DND-41 (cell line): ENCODE measurements around the gene EIF1AD.
A peak's percentile ranks its signal among the peaks of the same experiment; 100 is the strongest.

ENCODE experiments used
- ATAC-seq: fragments of 200-7000 bp; cut with Tn5 transposase; 3 replicates; pipeline ENCODE4 v1.9.1; 2021; ENCODE audit warnings: low read depth; ENCODE audit not compliant: insufficient read depth
- DNase-seq: peaks from one replicate; pipeline ENCODE4 v3.0.0-alpha.2; 2020
- H2AFZ ChIP-seq: 2 replicates; pipeline ENCODE4 v1.6.0; 2012; ENCODE audit warnings: low read depth, low read length
- H3K27ac ChIP-seq: 2 replicates; pipeline ENCODE4 v1.5.1; 2012; ENCODE audit warnings: low read length, inconsistent platforms
- H3K27me3 ChIP-seq: fragments of 200-600 bp; sonication (generic); 2 replicates; pipeline ENCODE4 v1.6.0; 2012; ENCODE audit warnings: low read length, mild to moderate bottlenecking, inconsistent platforms; ENCODE audit not compliant: insufficient read depth, poor library complexity
- H3K36me3 ChIP-seq: 2 replicates; pipeline ENCODE4 v1.5.1; 2012; ENCODE audit warnings: low read length, inconsistent platforms; ENCODE audit not compliant: insufficient read depth
- H3K4me1 ChIP-seq: 2 replicates; pipeline ENCODE4 v1.5.1; 2012; ENCODE audit warnings: mild to moderate bottlenecking, low read length; ENCODE audit not compliant: insufficient read depth
- H3K4me2 ChIP-seq: 2 replicates; pipeline ENCODE4 v1.6.0; 2012; ENCODE audit warnings: mild to moderate bottlenecking, moderate library complexity, low read length, inconsistent platforms; ENCODE audit not compliant: insufficient read depth
- H3K4me3 ChIP-seq, 2 experiments: fragments of 200-600 bp in 1 of 2; shearing (Covaris generic) in 1 of 2; 2 replicates each; pipeline ENCODE4 v1.5.1; 2012 to 2016; ENCODE audit warnings: inconsistent platforms in 2 of 2, low read length in 2 of 2, mild to moderate bottlenecking in 2 of 2, low read depth in 1 of 2, moderate library complexity in 1 of 2
- H3K79me2 ChIP-seq: 2 replicates; pipeline ENCODE4 v1.6.0; 2012; ENCODE audit warnings: low read length, inconsistent platforms; ENCODE audit not compliant: insufficient read depth
- H3K9ac ChIP-seq: 2 replicates; pipeline ENCODE4 v1.6.0; 2012; ENCODE audit warnings: low read depth, mild to moderate bottlenecking, inconsistent platforms, low read length, moderate library complexity
- H3K9me3 ChIP-seq: 2 replicates; pipeline ENCODE4 v1.5.1; 2012; ENCODE audit warnings: low read length, moderate library complexity, mild to moderate bottlenecking, inconsistent platforms; ENCODE audit not compliant: insufficient read depth, severe bottlenecking
- H4K20me1 ChIP-seq: 2 replicates; pipeline ENCODE4 v1.6.0; 2012; ENCODE audit warnings: low read length; ENCODE audit not compliant: insufficient read depth
- EZH2 ChIP-seq: IDR thresholded peaks from 3 replicates; pipeline ENCODE4 v1.6.1; 2012; ENCODE audit warnings: borderline replicate concordance, low read depth, mild to moderate bottlenecking, moderate library complexity, low read length, inconsistent platforms; ENCODE audit not compliant: severe bottlenecking
- TF ChIP-seq, protein P1 (sequence below): IDR thresholded peaks from 2 replicates; pipeline ENCODE4 v1.5.1; 2012; ENCODE audit warnings: borderline replicate concordance, low read length, moderate library complexity, mild to moderate bottlenecking; ENCODE audit not compliant: poor library complexity, severe bottlenecking; ENCODE audit errors: extremely low read depth

EIF1AD gene

GRCh38 chr11:65997286-65997685 lies 4.7 kb downstream of the EIF1AD start:
- Histone ChIP-seq H3K36me3 (peaks cover 39% of the 10 kb centered on the region), H3K27ac (no peak overlapping the region), H3K9ac (no peak overlapping the region), H3K4me1 (peaks cover 17% of the 10 kb centered on the region), H3K79me2 (peaks cover 35% of the 10 kb centered on the region), H2AFZ (no peak overlapping the region), H4K20me1 (peaks cover 18% of the 10 kb centered on the region), H3K9me3 (no peaks in the 10 kb centered on the region), H3K4me2 (no peak overlapping the region), H3K4me3 (no peak overlapping the region), H3K27me3 (no peaks in the 10 kb centered on the region)
- no peak for TF ChIP-seq EZH2
- TF ChIP-seq, protein P1, sequence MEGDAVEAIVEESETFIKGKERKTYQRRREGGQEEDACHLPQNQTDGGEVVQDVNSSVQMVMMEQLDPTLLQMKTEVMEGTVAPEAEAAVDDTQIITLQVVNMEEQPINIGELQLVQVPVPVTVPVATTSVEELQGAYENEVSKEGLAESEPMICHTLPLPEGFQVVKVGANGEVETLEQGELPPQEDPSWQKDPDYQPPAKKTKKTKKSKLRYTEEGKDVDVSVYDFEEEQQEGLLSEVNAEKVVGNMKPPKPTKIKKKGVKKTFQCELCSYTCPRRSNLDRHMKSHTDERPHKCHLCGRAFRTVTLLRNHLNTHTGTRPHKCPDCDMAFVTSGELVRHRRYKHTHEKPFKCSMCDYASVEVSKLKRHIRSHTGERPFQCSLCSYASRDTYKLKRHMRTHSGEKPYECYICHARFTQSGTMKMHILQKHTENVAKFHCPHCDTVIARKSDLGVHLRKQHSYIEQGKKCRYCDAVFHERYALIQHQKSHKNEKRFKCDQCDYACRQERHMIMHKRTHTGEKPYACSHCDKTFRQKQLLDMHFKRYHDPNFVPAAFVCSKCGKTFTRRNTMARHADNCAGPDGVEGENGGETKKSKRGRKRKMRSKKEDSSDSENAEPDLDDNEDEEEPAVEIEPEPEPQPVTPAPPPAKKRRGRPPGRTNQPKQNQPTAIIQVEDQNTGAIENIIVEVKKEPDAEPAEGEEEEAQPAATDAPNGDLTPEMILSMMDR = no peak
- no peak for ATAC-seq
- DNase-seq = no peak

- no peak overlapping the region for H3K27ac ChIP-seq
- H4K20me1 ChIP-seq = no peaks in the 10 kb centered on the region
- no peak overlapping the region for H3K4me3 ChIP-seq
- TF ChIP-seq EZH2 = no peak
- no peaks in the 10 kb centered on the region for H3K27me3 ChIP-seq
- H3K9ac ChIP-seq = no peak overlapping the region
- no peaks in the 10 kb centered on the region for H3K9me3 ChIP-seq
- no peak overlapping the region for H2AFZ ChIP-seq
- H3K79me2 ChIP-seq = no peaks in the 10 kb centered on the region
- peaks cover 3% of the 10 kb centered on the region for H3K4me1 ChIP-seq
- no peak for ATAC-seq
- H3K36me3 ChIP-seq = peaks cover 7% of the 10 kb centered on the region
- DNase-seq = no peak
- no peak overlapping the region for H3K4me2 ChIP-seq
These were observed 9.9 kb downstream of the EIF1AD start for GRCh38 chr11:65992056-65992455.

- Histone ChIP-seq H3K36me3 (peaks cover 2% of the 10 kb centered on the region; the same call in 1 of the 2 replicates), H2AFZ (peak overlapping the region; percentile 55; the same call in 1 of the 2 replicates), H3K9me3 (no peaks in the 10 kb centered on the region), H3K27ac (peak overlapping the region; percentile 39; the same call in 1 of the 2 replicates), H4K20me1 (no peaks in the 10 kb centered on the region), H3K9ac (no peak overlapping the region), H3K4me1 (peaks cover 3% of the 10 kb centered on the region), H3K4me3 (no peak overlapping the region), H3K79me2 (no peaks in the 10 kb centered on the region), H3K4me2 (no peak overlapping the region), H3K27me3 (no peaks in the 10 kb centered on the region)
- DNase-seq = peak; percentile 94
- no peak for TF ChIP-seq EZH2
- TF ChIP-seq, protein P1 = peak; percentile 98
- ATAC-seq = peak; percentile 99
These were observed 13.0 kb downstream of the EIF1AD start for GRCh38 chr11:65988791-65989592.

DNA sequence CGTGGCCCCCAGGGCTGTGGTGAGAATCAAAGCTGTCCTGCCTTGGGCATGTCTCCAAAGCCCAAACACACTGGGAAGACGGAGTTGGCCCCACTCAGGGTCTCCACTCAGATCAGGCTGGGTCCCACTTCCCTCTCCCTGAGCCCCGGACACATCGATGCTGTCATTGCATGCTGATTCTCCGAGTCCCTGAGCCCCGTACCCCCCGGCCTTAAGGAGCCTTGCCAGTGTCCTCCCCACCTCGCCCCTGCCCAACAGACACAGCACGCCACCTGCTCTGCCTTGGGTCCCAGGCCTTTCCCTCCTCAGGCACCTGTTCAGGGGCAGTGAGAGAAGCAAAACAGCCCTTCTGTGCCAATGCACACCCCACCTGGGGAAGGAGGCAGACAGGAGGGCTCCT lies 14.6 kb downstream of the EIF1AD start:
- H3K36me3 ChIP-seq = peaks cover 2% of the 10 kb centered on the region; the same call in 1 of the 2 replicates
- no peaks in the 10 kb centered on the region for H3K27me3 ChIP-seq
- no peaks in the 10 kb centered on the region for H4K20me1 ChIP-seq
- DNase-seq = no peak
- no peak overlapping the region for H3K4me3 ChIP-seq
- no peak for ATAC-seq
- no peaks in the 10 kb centered on the region for H3K79me2 ChIP-seq
- H3K9me3 ChIP-seq = no peaks in the 10 kb centered on the region
- no peak for TF ChIP-seq EZH2
- TF ChIP-seq, protein P1 = no peak
- H3K9ac ChIP-seq = no peak overlapping the region
- no peak overlapping the region for H2AFZ ChIP-seq
- H3K4me1 ChIP-seq = peaks cover 3% of the 10 kb centered on the region
- no peak overlapping the region for H3K27ac ChIP-seq
- H3K4me2 ChIP-seq = no peak overlapping the region
